Neural progenitor cell (in vitro differentiated cells): ENCODE measurements around the gene HCRTR1. TPM values are rescaled to one million over a fixed set of nuclear protein-coding genes. Genes with fewer than 3 reads are reported as not detected.

Experiments
- DNase-seq: peaks from one replicate; pipeline ENCODE4 v3.0.0-alpha.2; 2016; ENCODE audit warnings: low spot score
- H2AFZ ChIP-seq: fragments of 200-600 bp; sonication (generic); replicated peaks from 2 replicates; pipeline ENCODE4 v1.6.1; 2016; ENCODE audit warnings: antibody characterized with exemption
- H3F3A ChIP-seq: fragments of 200-600 bp; sonication (generic); 2 replicates; pipeline ENCODE4 v1.6.1; 2016; ENCODE audit warnings: antibody characterized with exemption, low read depth
- H3K27ac ChIP-seq: fragments of 200-600 bp; sonication (generic); 2 replicates; pipeline ENCODE4 v1.5.1; 2016; ENCODE audit warnings: mild to moderate bottlenecking
- H3K27me3 ChIP-seq: fragments of 200-600 bp; sonication (generic); 2 replicates; pipeline ENCODE4 v1.6.1; 2016; ENCODE audit warnings: mild to moderate bottlenecking, moderate library complexity
- H3K36me3 ChIP-seq: fragments of 200-600 bp; sonication (generic); 2 replicates; pipeline ENCODE4 v1.5.1; 2016
- H3K4me1 ChIP-seq: fragments of 200-600 bp; sonication (generic); 2 replicates; pipeline ENCODE4 v1.6.1; 2016; ENCODE audit warnings: mixed run types
- H3K4me2 ChIP-seq: fragments of 200-600 bp; sonication (generic); 2 replicates; pipeline ENCODE4 v1.6.1; 2016
- H3K4me3 ChIP-seq: fragments of 200-600 bp; sonication (generic); 2 replicates; pipeline ENCODE4 v1.5.1; 2016
- H3K79me2 ChIP-seq: fragments of 200-600 bp; sonication (generic); 2 replicates; pipeline ENCODE4 v1.6.1; 2016; ENCODE audit warnings: low read depth
- H3K9ac ChIP-seq: fragments of 200-600 bp; sonication (generic); 2 replicates; pipeline ENCODE4 v1.6.1; 2016
- H3K9me3 ChIP-seq: fragments of 200-600 bp; sonication (generic); 2 replicates; pipeline ENCODE4 v1.5.1; 2016; ENCODE audit warnings: low read depth
- H4K20me1 ChIP-seq: fragments of 200-600 bp; sonication (generic); 2 replicates; pipeline ENCODE4 v1.6.1; 2016; ENCODE audit warnings: low read depth
- H3K27ac Mint-ChIP-seq: 3 replicates; pipeline ENCODE4 v1.8.0; 2021; ENCODE audit warnings: mixed read lengths
- H3K27me3 Mint-ChIP-seq: 2 replicates; pipeline ENCODE4 v1.8.0; 2022; ENCODE audit warnings: low read depth, mild to moderate bottlenecking, inconsistent platforms, moderate library complexity, mixed read lengths; ENCODE audit not compliant: insufficient read depth
- H3K36me3 Mint-ChIP-seq: 3 replicates; pipeline ENCODE4 v1.8.0; 2021; ENCODE audit warnings: mixed read lengths
- H3K4me1 Mint-ChIP-seq: 3 replicates; pipeline ENCODE4 v1.8.0; 2021; ENCODE audit warnings: mixed read lengths
- H3K4me3 Mint-ChIP-seq: 3 replicates; pipeline ENCODE4 v1.8.0; 2021; ENCODE audit warnings: mild to moderate bottlenecking, moderate library complexity, mixed read lengths
- H3K9me3 Mint-ChIP-seq: 3 replicates; pipeline ENCODE4 v1.8.0; 2020; ENCODE audit warnings: mixed read lengths
- CTCF ChIP-seq: fragments of 200-600 bp; sonication (generic); IDR thresholded peaks from 2 replicates; pipeline ENCODE4 v1.5.1; 2017; ENCODE audit warnings: antibody characterized with exemption, mild to moderate bottlenecking
- EZH2 ChIP-seq: fragments of 200-600 bp; sonication (generic); IDR thresholded peaks from 2 replicates; pipeline ENCODE4 v1.6.1; 2017; ENCODE audit warnings: antibody characterized with exemption, mild to moderate bottlenecking, moderate library complexity
- EZH2phosphoT487 ChIP-seq: fragments of 200-600 bp; sonication (generic); IDR thresholded peaks from 2 replicates; pipeline ENCODE4 v1.6.1; 2017; ENCODE audit warnings: antibody characterized with exemption
- total RNA-seq: library from RNA; depleted of rRNA; stranded (reverse); fragments of >200 nt; gene quantifications from 2 replicates; pipeline ENCODE4 v1.2.3, GENCODE V29; 2015; ENCODE audit warnings: low replicate concordance

The HCRTR1 gene
- total RNA-seq, 1 donor from 2014 or later: not detected

GRCh38 chr1:31609514-31610118, 7.9 kb upstream of the HCRTR1 start:
- no peaks in the 10 kb centered on the region for H3F3A ChIP-seq
- no peak for DNase-seq
- no peak overlapping the region for H3K4me2 ChIP-seq
- no peaks in the 10 kb centered on the region for H4K20me1 ChIP-seq
- H3K9me3 ChIP-seq: no peaks in the 10 kb centered on the region
- H2AFZ ChIP-seq: no peak overlapping the region
- no peak overlapping the region for H3K4me3 Mint-ChIP-seq
- no peaks in the 10 kb centered on the region for H3K36me3 Mint-ChIP-seq
- no peaks in the 10 kb centered on the region for H3K79me2 ChIP-seq
- no peaks in the 10 kb centered on the region for H3K27me3 ChIP-seq
- H3K9ac ChIP-seq: no peak overlapping the region
- peaks cover 5% of the 10 kb centered on the region for H3K27me3 Mint-ChIP-seq
- peaks cover 3% of the 10 kb centered on the region for H3K4me1 Mint-ChIP-seq
- no peak overlapping the region for H3K4me3 ChIP-seq
- TF ChIP-seq CTCF: no peak
- TF ChIP-seq EZH2phosphoT487: no peak
- TF ChIP-seq EZH2: no peak
- H3K4me1 ChIP-seq: peaks cover 8% of the 10 kb centered on the region
- H3K36me3 ChIP-seq: no peaks in the 10 kb centered on the region
- no peaks in the 10 kb centered on the region for H3K9me3 Mint-ChIP-seq
- no peak overlapping the region for H3K27ac Mint-ChIP-seq
- no peak overlapping the region for H3K27ac ChIP-seq

GRCh38 chr1:31614414-31615005, 3.0 kb upstream of the HCRTR1 start:
- Histone ChIP-seq H3F3A (no peaks in the 10 kb centered on the region), H3K27me3 (peaks cover 45% of the 10 kb centered on the region), H3K36me3 (no peaks in the 10 kb centered on the region), H4K20me1 (no peaks in the 10 kb centered on the region), H3K9me3 (no peaks in the 10 kb centered on the region), H3K27ac (no peak overlapping the region), H3K79me2 (no peaks in the 10 kb centered on the region), H3K4me1 (peaks cover 8% of the 10 kb centered on the region), H3K4me3 (no peak overlapping the region), H3K4me2 (peak overlapping the region; percentile 18), H3K9ac (no peak overlapping the region), H2AFZ (peak overlapping the region; percentile 93)
- Mint-ChIP-seq H3K27ac (peak overlapping the region; percentile 13), H3K36me3 (no peaks in the 10 kb centered on the region), H3K9me3 (no peaks in the 10 kb centered on the region), H3K4me1 (peaks cover 26% of the 10 kb centered on the region), H3K27me3 (peaks cover 16% of the 10 kb centered on the region), H3K4me3 (no peak overlapping the region)
- TF ChIP-seq CTCF (no peak), EZH2phosphoT487 (no peak), EZH2 (no peak)
- no peak for DNase-seq

- peaks cover 45% of the 10 kb centered on the region for H3K27me3 ChIP-seq
- TF ChIP-seq EZH2 (no peak), CTCF (no peak), EZH2phosphoT487 (no peak)
- no peak overlapping the region for H3K4me3 ChIP-seq
- Mint-ChIP-seq H3K4me3 (peak overlapping the region; percentile 65), H3K27me3 (peaks cover 16% of the 10 kb centered on the region), H3K9me3 (no peaks in the 10 kb centered on the region), H3K27ac (no peak overlapping the region), H3K4me1 (peaks cover 26% of the 10 kb centered on the region), H3K36me3 (no peaks in the 10 kb centered on the region)
- H3K27ac ChIP-seq: no peak overlapping the region
- H3K36me3 ChIP-seq: no peaks in the 10 kb centered on the region
- H3K9me3 ChIP-seq: no peaks in the 10 kb centered on the region
- H2AFZ ChIP-seq: no peak overlapping the region
- no peaks in the 10 kb centered on the region for H3K79me2 ChIP-seq
- no peak for DNase-seq
- H3F3A ChIP-seq: no peaks in the 10 kb centered on the region
- H3K9ac ChIP-seq: no peak overlapping the region
- no peak overlapping the region for H3K4me2 ChIP-seq
- no peaks in the 10 kb centered on the region for H4K20me1 ChIP-seq
- peaks cover 8% of the 10 kb centered on the region for H3K4me1 ChIP-seq
Observed at GRCh38 chr1:31615414-31615813, 2.1 kb upstream of the HCRTR1 start.
